D721Med (cell line): ENCODE measurements around the gene IGFL1.
"Not testable (repeated sequence)": the region's sequence is repeated elsewhere in the genome, so short reads cannot be mapped to it uniquely, and the experiment has no call there.

ENCODE experiments used
- DNase-seq: peaks from one replicate; pipeline ENCODE4 v3.0.0; 2011; ENCODE audit warnings: low spot score; ENCODE audit not compliant: insufficient read length
- FAIRE-seq: peaks from 2 replicates; lab custom pipeline; 2011; peaks lifted over from hg19 to GRCh38; lab: Jason Lieb, UNC
- CTCF ChIP-seq: IDR thresholded peaks from 2 replicates; pipeline ENCODE4 v1.5.1; 2012; ENCODE audit warnings: mild to moderate bottlenecking, control low read depth; ENCODE audit not compliant: insufficient read depth; ENCODE audit errors: missing control alignments

Gene IGFL1

GRCh38 chr19:46210669-46211068 is 18.9 kb upstream of the IGFL1 start:
- DNase-seq, result no peak
- TF ChIP-seq CTCF, result no peak
- no peak for FAIRE-seq

GRCh38 chr19:46211201-46211881 is 18.2 kb upstream of the IGFL1 start:
- no peak for TF ChIP-seq CTCF
- DNase-seq (no peak), FAIRE-seq (no peak)

DNA sequence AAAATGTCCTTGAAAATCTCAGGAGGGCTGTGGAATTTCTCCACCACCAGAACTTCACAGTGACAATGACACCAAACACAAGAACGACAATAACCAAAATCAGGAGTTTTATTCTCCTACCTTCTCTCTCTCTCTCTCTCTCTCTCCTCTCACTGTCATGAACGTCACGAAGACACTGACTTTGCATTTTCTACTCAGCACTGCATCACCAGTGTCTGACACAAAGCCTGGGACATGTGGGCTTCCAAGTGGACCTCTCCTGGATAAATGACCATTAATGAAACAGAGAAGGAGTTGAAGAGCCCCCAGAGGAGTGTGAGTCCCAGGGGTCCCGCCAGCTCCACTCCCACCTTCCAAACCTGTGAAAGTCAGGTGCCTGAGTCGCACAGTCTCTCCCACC is 16.9 kb upstream of the IGFL1 start:
- DNase-seq, FAIRE-seq: not testable (repeated sequence)

- no peak for DNase-seq
- no peak for TF ChIP-seq CTCF
- FAIRE-seq, result no peak
These were observed 16.4 kb upstream of the IGFL1 start for GRCh38 chr19:46213156-46213555.

GRCh38 chr19:46213806-46214205 is 15.7 kb upstream of the IGFL1 start:
- FAIRE-seq, result no peak
- DNase-seq, result no peak
- no peak for TF ChIP-seq CTCF

DNA sequence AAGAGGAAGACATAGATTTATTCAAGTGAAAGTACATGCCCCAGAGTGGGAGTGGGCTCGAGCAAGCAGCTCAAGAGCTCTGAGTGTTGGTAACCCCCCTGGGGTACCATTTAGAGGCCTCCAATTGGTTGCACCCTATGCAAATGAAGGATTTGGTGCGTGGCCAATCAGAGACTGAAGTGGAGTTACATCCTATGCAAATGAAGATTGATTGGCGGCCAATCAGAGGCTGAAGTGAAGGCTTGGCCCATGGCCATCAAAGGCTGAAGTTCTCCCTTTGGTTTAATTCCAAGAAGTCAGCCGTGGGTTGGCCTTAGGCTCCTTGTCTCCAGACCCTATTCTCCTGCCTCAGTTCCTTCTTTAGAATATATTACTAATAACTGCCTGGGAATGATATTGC is 12.9 kb upstream of the IGFL1 start:
- DNase-seq, result no peak
- TF ChIP-seq CTCF, result no peak
- no peak for FAIRE-seq

- FAIRE-seq (no peak), DNase-seq (no peak)
- no peak for TF ChIP-seq CTCF
These were observed 12.1 kb upstream of the IGFL1 start for GRCh38 chr19:46217476-46217875.

GRCh38 chr19:46218160-46218559 is 11.4 kb upstream of the IGFL1 start:
- no peak for DNase-seq

More at GRCh38 chr19:46218160-46218559, 11.4 kb upstream of the IGFL1 start:
- TF ChIP-seq CTCF, result no peak
- FAIRE-seq, result no peak
